ENCODE data around the gene LRWD1.
"Not testable (repeated sequence)": the region's sequence is repeated elsewhere in the genome, so short reads cannot be mapped to it uniquely, and the experiment has no call there.

LRWD1 gene

DNA sequence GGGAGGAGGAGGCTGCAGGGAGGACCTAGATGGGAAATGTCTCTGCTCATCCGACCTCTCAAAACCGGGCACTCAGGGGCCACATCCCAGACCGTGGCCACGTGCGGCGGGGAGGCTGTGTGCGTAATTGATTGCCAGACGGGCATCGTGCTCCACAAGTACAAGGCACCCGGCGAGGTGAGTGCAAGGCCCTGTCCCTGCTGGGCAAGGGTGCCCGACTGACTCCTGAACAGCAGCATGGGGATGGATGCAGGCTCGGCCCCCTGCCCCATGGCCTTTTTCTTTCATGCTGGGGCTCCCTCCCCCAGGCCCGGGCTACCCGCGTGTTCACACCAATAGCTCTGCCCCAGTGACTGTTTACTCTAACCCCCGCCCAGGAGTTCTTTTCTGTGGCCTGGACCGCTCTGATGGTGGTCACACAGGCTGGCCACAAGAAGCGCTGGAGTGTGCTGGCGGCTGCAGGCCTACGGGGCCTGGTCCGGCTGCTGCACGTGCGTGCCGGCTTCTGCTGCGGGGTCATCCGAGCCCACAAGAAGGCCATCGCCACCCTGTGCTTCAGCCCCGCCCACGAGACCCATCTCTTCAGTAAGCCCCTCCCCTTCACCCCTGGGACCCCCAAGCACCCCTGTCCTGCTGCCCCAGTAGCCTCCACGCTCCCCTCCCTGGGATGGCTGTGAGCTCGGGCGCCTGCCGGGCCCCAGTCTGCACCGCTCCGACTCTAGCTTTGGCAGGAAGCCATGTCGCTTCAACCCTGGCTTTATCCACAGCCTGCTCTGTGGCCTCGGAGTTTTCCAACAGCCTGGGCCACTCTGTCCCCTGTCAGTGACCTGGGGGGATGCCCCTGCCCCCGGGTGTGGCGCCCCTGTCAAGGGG is 3.9 kb downstream of the LRWD1 start:
- no peak for DNase-seq (ENCODE audit: low read depth)

- no peak for DNase-seq (ENCODE audit: low read depth)
Observed at GRCh38 chr7:102469351-102469971, 4.7 kb downstream of the LRWD1 start.

GRCh38 chr7:102469972-102470825 is 5.4 kb downstream of the LRWD1 start:
- DNase-seq (ENCODE audit: low read depth): no peak

DNA sequence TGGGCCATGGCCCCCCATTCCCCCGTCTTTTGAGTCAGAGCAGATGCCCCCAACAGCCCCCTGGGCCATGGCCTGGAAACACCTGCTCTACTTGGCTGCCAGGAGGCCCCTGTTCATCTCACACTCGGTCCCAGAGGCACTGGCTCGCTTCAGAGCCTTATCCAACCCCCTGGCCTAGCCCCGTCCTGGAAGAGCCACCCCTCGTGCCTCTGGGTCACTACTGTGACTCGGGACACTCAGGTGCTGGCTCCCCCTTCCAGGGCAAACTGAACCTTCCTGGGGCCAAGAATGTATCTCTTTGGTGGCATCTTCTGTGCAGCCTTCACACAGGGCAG is 7.0 kb downstream of the LRWD1 start:
- DNase-seq (ENCODE audit: low read depth): no peak

DNA sequence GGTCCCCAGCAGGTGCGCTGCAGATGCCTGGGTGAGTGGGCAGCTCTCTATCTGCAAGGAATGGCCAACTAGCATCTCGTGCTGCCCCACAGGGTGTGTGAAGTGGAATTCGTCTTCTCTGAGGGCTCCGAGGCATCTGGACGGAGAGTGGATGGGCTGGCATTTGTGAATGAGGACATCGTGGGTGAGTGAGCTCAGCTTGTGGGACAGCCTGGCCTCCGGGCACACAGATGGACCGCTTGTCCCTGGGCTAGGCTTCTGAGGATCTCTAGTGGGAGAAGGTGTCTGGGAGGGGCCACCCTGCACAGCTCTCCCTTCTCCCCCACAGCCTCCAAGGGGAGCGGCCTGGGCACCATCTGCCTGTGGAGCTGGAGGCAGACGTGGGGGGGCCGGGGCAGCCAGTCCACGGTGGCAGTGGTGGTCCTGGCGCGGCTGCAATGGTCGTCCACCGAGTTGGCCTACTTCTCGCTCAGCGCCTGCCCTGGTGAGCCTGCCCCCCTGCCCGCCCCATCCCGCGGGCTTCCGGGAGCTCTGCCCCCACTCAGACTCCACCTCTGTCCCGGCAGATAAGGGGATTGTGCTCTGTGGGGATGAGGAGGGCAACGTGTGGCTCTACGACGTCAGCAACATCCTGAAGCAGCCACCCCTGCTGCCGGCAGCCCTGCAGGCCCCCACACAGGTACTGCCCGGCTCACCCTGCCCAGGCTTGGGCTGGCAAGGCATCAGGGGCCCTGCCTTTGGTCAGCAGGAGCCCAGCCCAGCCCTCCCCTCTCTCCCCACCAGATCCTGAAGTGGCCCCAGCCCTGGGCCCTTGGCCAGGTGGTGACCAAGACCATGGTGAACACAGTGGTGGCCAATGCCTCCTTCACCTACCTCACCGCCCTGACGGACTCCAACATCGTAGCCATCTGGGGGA is 7.6 kb downstream of the LRWD1 start:
- DNase-seq (ENCODE audit: low read depth): no peak

- DNase-seq (ENCODE audit: low read depth): no peak
Observed at GRCh38 chr7:102473271-102473991, 8.6 kb downstream of the LRWD1 start.

DNA sequence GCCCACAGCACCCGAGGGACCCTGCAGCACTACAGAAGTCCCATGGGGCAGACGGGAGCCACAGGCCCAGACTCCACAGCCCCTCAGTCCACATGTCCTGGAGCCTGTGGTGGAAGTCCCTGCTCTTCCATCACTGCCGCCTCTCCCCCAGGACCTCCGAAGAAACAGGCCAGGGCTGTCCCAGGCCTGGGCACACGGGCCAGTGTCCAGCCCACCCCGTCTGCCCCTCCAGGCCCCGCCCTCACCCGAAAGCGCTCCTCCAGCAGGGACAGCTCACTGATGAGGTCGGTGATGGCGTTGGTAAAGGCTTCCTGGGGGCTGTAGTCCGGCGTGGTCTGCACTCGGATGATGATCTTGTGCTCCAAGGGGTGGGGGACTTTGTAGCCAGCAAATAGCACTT is 9.3 kb downstream of the LRWD1 start:
- DNase-seq (ENCODE audit: low read depth): not testable (repeated sequence)

GRCh38 chr7:102474736-102475435 is 10.1 kb downstream of the LRWD1 start:
- DNase-seq (ENCODE audit: low read depth): not testable (repeated sequence)

DNA sequence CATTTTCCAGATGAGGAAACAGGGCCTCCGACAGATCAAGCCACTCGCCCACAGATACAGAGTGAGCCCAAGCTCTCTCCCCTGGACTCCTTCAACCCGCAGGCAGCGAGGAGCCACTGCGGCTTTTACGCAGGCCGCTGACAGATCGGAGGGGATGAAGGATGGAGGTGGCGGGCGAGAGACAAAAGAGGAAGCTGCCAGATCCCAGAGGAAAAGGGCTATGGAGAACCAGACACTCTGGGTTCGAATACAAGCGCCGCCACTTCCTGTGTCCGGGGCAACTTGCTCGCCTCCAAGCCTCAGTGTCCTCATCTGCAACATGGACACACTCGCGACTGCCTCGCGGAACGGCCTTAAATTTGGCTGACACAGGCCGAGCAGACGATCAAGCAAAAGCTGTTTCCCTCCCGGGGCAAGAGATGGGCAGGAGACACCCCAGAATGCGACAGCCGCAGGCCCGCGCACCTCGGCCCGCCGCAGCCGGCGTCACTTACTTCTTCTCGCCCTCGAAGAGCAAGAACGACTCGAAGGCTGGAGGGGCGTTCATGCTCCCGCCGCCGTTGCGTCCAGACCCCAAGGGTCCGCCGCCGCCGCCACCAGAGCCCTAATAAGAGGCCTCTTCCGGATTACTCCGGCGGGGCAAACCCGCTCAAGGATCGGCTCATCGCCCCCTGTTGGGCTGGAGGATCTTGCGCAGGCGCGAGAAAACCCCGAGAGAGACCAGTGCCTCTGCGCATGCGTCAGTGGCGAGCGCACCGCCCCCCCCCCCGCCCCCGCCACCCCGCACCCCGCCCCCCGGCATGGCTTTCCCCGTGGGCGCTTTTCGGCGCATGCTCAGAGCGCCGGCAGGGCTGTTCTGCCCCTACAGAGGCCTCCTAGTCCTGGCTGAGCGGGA is 13.8 kb downstream of the LRWD1 start, which contains the start of gene POLR2J:
TSS of gene POLR2J (minus strand) at position 609 of the 895 bp plus-strand sequence. CDS start at position 547, 62 bp downstream.
- peak; percentile 83 for DNase-seq (ENCODE audit: low read depth)

GRCh38 chr7:102479209-102479584 is 14.4 kb downstream of the LRWD1 start:
- not testable (repeated sequence) for DNase-seq (ENCODE audit: low read depth)

DNA sequence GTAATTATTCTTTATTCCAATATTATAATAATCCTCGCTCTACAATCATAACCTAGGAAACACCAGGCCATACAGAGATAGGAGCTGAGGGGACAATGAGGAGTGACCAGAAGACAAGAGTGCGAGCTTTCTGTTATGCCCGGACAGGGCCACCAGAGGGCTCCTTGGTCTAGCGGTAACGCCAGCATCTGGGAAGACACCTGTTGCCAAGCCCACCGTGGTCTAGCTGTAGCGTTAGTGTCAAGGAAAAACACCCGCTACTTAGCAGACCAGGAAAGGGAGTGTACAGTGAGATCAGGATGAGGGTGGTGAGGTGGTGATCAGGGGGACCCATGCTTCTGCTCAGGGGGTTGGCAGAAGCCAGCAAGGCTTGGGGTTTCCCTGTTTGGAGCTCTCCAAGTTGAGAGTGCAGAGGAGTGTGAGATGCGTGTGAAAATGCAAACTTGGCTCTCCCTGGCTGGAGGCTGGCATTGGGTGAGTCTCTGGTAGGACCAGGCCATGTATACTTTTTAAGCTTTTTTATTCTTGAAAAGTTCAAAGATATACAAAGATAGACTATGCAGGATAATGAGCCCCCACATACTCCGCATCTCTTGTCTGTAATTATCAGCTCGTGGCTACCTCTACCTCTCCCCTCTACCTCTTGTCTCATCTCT is 15.3 kb downstream of the LRWD1 start:
- not testable (repeated sequence) for DNase-seq (ENCODE audit: low read depth)

DNA sequence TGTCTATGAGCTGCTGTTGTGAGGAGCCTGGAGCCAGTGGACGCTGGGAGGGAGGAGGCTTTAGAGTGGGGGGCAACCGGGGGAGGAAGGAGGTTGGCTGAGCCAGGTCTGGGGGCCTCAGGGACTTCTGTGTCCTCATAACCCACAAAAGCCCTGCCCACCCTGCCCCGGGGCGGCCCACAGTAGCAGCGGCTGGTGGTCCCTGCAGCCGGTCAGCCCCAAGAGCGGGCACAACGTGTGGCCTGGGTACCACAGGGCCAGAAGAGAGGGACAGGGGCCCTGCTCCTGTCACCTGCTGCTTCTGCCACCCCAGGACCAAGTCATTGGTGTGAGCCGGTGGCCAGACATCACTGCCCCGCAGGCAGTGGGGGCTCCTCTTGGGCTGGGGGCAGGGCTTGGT is 17.2 kb downstream of the LRWD1 start:
- not testable (repeated sequence) for DNase-seq (ENCODE audit: low read depth)

- not testable (repeated sequence) for DNase-seq (ENCODE audit: low read depth)
Observed at GRCh38 chr7:102484317-102484716, 19.5 kb downstream of the LRWD1 start.

- not testable (repeated sequence) for DNase-seq (ENCODE audit: low read depth)
Observed at GRCh38 chr7:102490529-102491075, 25.8 kb downstream of the LRWD1 start.

DNA sequence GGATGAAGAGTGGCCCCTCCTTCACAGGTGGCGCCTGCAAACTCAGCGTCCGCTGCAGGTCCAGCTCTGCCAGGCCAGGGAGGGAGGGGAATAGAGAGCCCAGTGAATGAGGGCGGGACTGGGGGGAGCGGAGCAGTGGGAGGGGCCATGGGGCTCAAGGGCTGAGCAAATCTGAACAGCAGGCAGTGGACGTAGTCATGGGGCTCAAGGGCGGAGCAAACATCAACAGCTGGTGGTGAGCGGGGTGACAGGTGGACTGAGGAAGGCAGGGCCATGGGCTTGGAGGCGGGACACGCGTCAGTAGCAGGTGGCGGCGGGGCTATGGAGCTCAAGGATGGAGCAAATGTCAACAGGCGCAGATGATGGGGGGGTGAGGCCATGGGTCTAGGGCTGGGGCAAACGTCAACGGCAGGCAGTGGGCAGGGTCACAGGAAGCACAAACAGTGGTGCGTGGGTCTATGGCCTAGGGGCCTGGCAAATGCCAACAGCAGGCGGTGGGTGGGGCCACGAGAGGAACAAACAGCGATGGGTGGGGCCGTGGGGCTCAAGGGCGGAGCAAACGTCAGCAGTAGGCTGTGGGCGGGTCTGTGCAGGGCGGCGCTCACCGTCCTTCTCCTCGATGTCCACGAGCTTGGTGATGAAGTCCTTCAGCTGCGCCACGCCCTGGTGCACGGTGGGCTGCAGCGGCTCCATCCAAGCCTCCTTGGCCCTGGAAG is 28.6 kb downstream of the LRWD1 start:
- not testable (repeated sequence) for DNase-seq (ENCODE audit: low read depth)

DNA sequence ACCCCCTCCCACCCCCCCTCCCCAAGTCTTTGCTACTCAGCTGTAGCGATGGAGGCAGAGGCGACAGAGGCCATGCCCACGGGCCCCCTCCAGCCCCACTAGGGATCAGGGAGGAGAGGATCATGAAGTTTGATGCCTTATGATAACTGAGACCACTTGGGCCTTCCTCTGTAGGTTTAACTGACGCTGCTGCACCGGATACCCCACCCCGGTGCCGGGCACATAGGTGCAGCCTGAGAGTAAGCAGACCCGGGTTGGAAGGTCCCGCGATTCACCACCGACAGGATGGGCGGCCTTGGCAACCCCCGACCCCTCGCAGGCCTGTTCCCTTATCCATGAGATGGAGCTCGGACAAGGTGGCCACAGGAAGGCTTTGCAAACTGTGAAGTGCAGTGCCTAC is 29.2 kb downstream of the LRWD1 start:
- not testable (repeated sequence) for DNase-seq (ENCODE audit: low read depth)

GRCh38 chr7:102494473-102495149 is 29.8 kb downstream of the LRWD1 start:
- DNase-seq (ENCODE audit: low read depth): not testable (repeated sequence)

Measured in fibroblast of the conjunctiva (primary cell).